GM12872 (cell line): Measurements from ENCODE around the gene SYVN1.
A peak's percentile ranks its signal among the peaks of the same experiment; 100 is the strongest.

Experiments used
- CTCF ChIP-seq: IDR thresholded peaks from 3 replicates; pipeline ENCODE4 v1.5.1; 2011; ENCODE audit warnings: low read depth, mild to moderate bottlenecking, low read length, moderate library complexity; ENCODE audit not compliant: insufficient read depth

SYVN1 gene

GRCh38 chr11:65121447-65121864 lies 12.9 kb downstream of the SYVN1 start:
- TF ChIP-seq CTCF: no peak

GRCh38 chr11:65120831-65121230 lies 13.5 kb downstream of the SYVN1 start:
- TF ChIP-seq CTCF: no peak

GRCh38 chr11:65119670-65119995 lies 14.7 kb downstream of the SYVN1 start:
- no peak for TF ChIP-seq CTCF

GRCh38 chr11:65118097-65118837 lies 16.1 kb downstream of the SYVN1 start:
- TF ChIP-seq CTCF: no peak

- TF ChIP-seq CTCF: peak; percentile 93
Measured at GRCh38 chr11:65117206-65118096, 16.9 kb downstream of the SYVN1 start, which contains the start of gene ZNHIT2. ZNHIT2 (minus strand) TSS chr11:65117701; CDS start chr11:65117653, 48 bp downstream.

GRCh38 chr11:65116370-65117205 lies 17.7 kb downstream of the SYVN1 start:
- no peak for TF ChIP-seq CTCF
